GM12865 (cell line): Measurements from ENCODE around the gene IRF4.
"Not testable (repeated sequence)": the region's sequence is repeated elsewhere in the genome, so short reads cannot be mapped to it uniquely, and the experiment has no call there.

Experiments
- DNase-seq: peaks from one replicate; pipeline ENCODE4 v3.0.0; 2010; ENCODE audit warnings: low read depth
- H3K4me3 ChIP-seq: 2 replicates; pipeline ENCODE4 v1.5.1; 2011; ENCODE audit warnings: mild to moderate bottlenecking, low read depth, low read length, control low read depth
- CTCF ChIP-seq: IDR thresholded peaks from 2 replicates; pipeline ENCODE4 v1.5.1; 2011; ENCODE audit warnings: low read length, control low read depth, low read depth, inconsistent platforms; ENCODE audit not compliant: insufficient read depth; ENCODE audit errors: missing control alignments

The IRF4 gene

GRCh38 chr6:366389-367297 is 24.9 kb upstream of the IRF4 start:
- no peak for TF ChIP-seq CTCF
- DNase-seq = no peak
- H3K4me3 ChIP-seq = no peak overlapping the region

DNA sequence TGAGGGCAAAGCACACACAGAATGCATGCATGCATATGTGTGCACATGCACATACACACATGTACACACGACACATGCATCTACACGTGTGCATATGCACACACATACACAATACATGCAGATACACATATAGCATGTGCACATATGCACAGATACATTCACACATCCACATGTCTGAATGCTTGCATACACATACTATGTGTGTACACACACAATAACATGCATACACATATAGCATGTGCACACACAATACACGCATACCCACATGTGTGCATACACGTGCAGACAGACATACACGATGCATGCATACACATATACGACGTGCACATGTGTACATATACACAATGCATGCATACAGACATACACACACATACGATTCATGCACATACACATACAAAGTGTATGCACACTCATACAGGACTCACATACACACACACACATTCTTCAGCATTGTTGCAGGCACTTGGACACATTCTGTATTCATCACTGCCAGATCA is 24.2 kb upstream of the IRF4 start:
- H3K4me3 ChIP-seq = no peak overlapping the region
- no peak for TF ChIP-seq CTCF
- DNase-seq = no peak

DNA sequence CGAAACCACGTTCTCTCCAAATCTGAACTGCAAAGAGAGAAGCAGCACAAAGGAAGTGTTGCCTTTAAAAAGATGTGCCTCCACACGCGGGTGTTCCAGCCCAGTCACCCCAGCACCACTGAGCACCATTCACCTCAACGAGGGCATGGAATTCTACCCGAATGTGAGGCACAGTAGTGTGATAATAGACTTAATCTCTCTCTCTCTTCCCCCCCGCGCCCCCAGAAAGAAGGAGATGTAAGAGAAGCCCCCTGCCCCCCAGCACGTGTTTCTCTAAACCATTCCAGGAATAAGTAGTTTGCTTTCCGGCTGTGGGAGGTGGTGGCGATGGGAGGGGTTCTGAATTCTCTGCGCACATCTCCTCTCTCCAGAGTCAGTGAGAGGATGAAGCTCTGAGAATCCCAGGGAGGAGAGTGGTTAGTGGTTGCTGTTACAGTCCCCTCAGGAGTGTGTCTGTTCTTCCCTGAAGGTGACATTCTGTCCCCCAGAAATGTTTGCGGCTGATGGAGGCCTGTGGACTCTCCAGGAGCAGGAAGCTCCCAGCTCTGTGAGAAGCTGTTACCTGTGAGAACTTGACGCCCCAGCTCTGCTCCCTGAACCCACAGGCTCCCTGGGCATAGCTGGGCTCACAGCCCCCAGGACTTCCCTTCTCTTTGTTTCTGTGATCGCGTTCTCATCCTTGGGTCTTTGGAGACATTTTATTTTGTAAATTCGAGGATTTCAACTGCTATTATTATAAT is 23.5 kb upstream of the IRF4 start:
- no peak for TF ChIP-seq CTCF
- no peak for DNase-seq
- H3K4me3 ChIP-seq = no peak overlapping the region

DNA sequence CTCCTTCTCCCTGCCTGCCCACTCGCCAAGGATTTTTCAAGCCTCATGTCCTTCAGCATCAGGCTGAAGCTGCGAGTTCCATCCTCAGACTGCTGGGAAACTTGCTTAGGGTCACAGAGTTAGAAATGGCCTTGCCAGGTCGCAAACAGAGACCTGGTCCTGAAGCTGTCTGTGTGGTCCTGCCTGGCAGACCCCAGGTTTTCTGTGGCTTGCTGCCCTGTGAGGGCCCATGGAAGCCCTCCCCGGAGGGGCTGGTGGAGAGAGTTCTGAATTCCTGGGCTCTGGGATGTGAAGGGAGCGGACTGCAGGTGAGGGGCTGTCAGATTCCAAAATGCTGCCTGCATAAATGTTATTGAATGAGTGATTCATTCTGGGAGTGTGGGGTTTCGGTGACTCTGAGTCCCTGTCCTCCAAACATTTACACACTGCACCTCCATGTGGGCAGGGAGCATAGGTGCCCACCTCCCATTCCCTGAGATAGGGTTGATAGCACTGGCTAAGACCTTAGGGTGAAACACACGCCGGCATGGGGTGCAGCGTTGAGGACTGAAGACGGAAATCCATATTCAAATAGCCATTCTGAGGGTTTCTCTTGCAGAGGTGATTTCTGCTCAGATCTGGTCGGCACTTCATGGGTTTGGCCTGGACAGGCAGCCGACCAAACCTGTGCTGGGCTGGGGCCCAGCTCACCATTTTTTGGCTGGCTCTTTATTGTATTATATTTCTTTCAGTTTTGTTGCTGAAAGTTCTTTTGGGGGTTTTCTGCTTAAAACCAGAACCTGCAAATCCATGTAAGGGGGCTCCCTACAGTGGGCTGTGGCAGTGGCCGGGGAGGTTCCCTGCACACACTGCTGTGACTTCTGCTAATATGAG is 21.8 kb upstream of the IRF4 start:
- no peak overlapping the region for H3K4me3 ChIP-seq
- DNase-seq = no peak
- no peak for TF ChIP-seq CTCF

GRCh38 chr6:370555-370954 is 21.0 kb upstream of the IRF4 start:
- TF ChIP-seq CTCF = no peak
- DNase-seq = no peak
- H3K4me3 ChIP-seq = no peak overlapping the region

DNA sequence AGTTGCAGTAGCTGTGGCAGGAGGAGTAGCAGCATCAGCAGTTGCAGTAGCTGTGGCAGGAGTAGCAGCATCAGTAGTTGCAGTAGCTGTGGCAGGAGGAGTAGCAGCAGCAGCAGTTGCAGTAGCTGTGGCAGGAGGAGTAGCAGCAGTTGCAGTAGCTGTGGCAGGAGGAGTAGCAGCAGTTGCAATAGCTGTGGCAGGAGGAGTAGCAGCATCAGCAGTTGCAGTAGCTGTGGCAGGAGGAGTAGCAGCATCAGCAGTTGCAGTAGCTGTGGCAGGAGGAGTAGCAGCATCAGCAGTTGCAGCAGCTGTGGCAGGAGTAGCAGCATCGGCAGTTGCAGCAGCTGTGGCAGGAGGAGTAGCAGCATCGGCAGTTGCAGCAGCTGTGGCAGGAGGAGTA is 19.7 kb upstream of the IRF4 start:
- not testable (repeated sequence) for H3K4me3 ChIP-seq, DNase-seq
